Natural killer cell (primary cell): ENCODE results near the gene TACC2. TPM values are rescaled to one million over a fixed set of nuclear protein-coding genes. Genes with fewer than 3 reads are reported as not detected.

Experiments used
- ATAC-seq, 3 donors: fragments of 150-1000 bp in 2 of 3; fragments of 200-7000 bp in 1 of 3; cut with Tn5 transposase; 1 replicate in 1 of 3; 2 replicates in 2 of 3; pipeline ENCODE4 v1.10.0; 2021; ENCODE audit warnings: mild to moderate bottlenecking in 2 of 3, moderate library complexity in 2 of 3
- DNase-seq, 2 donors: peaks; one replicate each; pipeline versions ENCODE4 v3.0.0 to v3.0.0-alpha.2; 2013 to 2021; ENCODE audit warnings: mixed read lengths in 1 of 2
- H3K27ac ChIP-seq: one replicate; pipeline ENCODE4 v1.5.1; 2013; ENCODE audit warnings: mild to moderate bottlenecking, low read length
- H3K27me3 ChIP-seq: one replicate; pipeline ENCODE4 v1.6.1; 2013; ENCODE audit warnings: low read length; ENCODE audit not compliant: control insufficient read depth, insufficient read depth
- H3K36me3 ChIP-seq: one replicate; pipeline ENCODE4 v1.6.1; 2013; ENCODE audit warnings: low read length; ENCODE audit not compliant: control insufficient read depth, insufficient read depth
- H3K4me1 ChIP-seq: one replicate; pipeline ENCODE4 v1.6.1; 2013; ENCODE audit warnings: low read length; ENCODE audit not compliant: control insufficient read depth, insufficient read depth
- H3K4me3 ChIP-seq: one replicate; pipeline ENCODE4 v1.5.1; 2013; ENCODE audit warnings: low read length
- H3K9me3 ChIP-seq: one replicate; pipeline ENCODE4 v1.6.1; 2013; ENCODE audit warnings: low read length; ENCODE audit not compliant: control insufficient read depth, insufficient read depth
- H3K27ac Mint-ChIP-seq, 2 donors: one replicate each; pipeline ENCODE4 v1.8.0; 2022; ENCODE audit warnings: mild to moderate bottlenecking in 2 of 2, mixed read lengths in 2 of 2, moderate library complexity in 1 of 2
- H3K27me3 Mint-ChIP-seq, 2 donors: one replicate each; pipeline ENCODE4 v1.8.0; 2022; ENCODE audit warnings: low read depth in 2 of 2, mixed read lengths in 2 of 2
- H3K36me3 Mint-ChIP-seq: one replicate; pipeline ENCODE4 v1.8.0; 2022; ENCODE audit warnings: mixed read lengths
- H3K4me1 Mint-ChIP-seq, 2 donors: one replicate each; pipeline ENCODE4 v1.8.0; 2022; ENCODE audit warnings: mixed read lengths in 2 of 2
- H3K4me3 Mint-ChIP-seq: one replicate; pipeline ENCODE4 v1.8.0; 2022; ENCODE audit warnings: mild to moderate bottlenecking, moderate library complexity, mixed read lengths
- H3K9me3 Mint-ChIP-seq, 2 donors: one replicate each; pipeline ENCODE4 v1.8.0; 2022; ENCODE audit warnings: mixed read lengths in 2 of 2
- WGBS: methylation state at CpG from one replicate; pipeline ENCODE4 v1.1.7; 2013; ENCODE audit warnings: missing lambda C conversion rate; ENCODE audit not compliant: insufficient coverage; 5-methylcytosine and 5-hydroxymethylcytosine counted together
- intact Hi-C: fragments of 100-400 bp; cut with micrococcal nuclease; formaldehyde crosslinking; loops from one replicate; pipeline ENCODE4 v1.14.2; 2022
- total RNA-seq, 4 donors: library from RNA; stranded (reverse); fragments of 120-200 nt in 1 of 4; gene quantifications; one replicate each; pipeline versions ENCODE4 v1.2.3 to v1.2.4, GENCODE V29; 2013 to 2022
- TF ChIP-seq, protein P1 (sequence below): fragments of 200-600 bp; IDR thresholded peaks from one replicate; pipeline ENCODE4 v1.8.0; 2022; ENCODE audit warnings: antibody characterized with exemption

TACC2 gene
- total RNA-seq, 3 donors from 2014 or later (not counting 1 experiment from before 2014, with no cell fraction given) = not detected

DNA sequence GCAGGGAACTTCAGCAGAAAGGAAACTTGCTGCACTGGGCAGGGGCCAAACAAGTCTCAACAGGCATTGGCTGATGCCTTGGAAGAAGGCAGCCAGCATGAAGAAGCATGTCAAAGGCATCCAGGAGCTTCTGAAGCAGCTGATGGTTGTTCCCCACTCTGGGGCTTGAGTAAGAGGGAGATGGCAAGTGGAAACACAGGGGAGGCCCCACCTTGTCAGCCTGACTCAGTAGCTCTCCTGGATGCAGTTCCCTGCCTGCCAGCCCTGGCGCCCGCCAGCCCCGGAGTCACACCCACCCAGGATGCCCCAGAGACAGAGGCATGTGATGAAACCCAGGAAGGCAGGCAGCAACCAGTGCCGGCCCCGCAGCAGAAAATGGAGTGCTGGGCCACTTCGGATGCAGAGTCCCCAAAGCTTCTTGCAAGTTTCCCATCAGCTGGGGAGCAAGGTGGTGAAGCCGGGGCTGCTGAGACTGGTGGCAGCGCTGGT, 96.5 kb downstream of the TACC2 start:
- intact Hi-C loops = no loop called here
- Mint-ChIP-seq H3K9me3 (no peaks in the 10 kb centered on the region), H3K4me1 (no peaks in the 10 kb centered on the region), H3K4me3 (no peak overlapping the region), H3K27me3 (no peaks in the 10 kb centered on the region), H3K36me3 (no peaks in the 10 kb centered on the region), H3K27ac (no peak overlapping the region)
- Histone ChIP-seq H3K27ac (no peak overlapping the region), H3K27me3 (no peaks in the 10 kb centered on the region), H3K4me3 (no peak overlapping the region), H3K36me3 (no peaks in the 10 kb centered on the region), H3K9me3 (no peaks in the 10 kb centered on the region), H3K4me1 (no peaks in the 10 kb centered on the region)
- ATAC-seq (no peak), DNase-seq (no peak)
- TF ChIP-seq, protein P1, sequence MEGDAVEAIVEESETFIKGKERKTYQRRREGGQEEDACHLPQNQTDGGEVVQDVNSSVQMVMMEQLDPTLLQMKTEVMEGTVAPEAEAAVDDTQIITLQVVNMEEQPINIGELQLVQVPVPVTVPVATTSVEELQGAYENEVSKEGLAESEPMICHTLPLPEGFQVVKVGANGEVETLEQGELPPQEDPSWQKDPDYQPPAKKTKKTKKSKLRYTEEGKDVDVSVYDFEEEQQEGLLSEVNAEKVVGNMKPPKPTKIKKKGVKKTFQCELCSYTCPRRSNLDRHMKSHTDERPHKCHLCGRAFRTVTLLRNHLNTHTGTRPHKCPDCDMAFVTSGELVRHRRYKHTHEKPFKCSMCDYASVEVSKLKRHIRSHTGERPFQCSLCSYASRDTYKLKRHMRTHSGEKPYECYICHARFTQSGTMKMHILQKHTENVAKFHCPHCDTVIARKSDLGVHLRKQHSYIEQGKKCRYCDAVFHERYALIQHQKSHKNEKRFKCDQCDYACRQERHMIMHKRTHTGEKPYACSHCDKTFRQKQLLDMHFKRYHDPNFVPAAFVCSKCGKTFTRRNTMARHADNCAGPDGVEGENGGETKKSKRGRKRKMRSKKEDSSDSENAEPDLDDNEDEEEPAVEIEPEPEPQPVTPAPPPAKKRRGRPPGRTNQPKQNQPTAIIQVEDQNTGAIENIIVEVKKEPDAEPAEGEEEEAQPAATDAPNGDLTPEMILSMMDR = no peak
- WGBS = 86% methylated on average over 8 of the region's 8 CpGs

DNA sequence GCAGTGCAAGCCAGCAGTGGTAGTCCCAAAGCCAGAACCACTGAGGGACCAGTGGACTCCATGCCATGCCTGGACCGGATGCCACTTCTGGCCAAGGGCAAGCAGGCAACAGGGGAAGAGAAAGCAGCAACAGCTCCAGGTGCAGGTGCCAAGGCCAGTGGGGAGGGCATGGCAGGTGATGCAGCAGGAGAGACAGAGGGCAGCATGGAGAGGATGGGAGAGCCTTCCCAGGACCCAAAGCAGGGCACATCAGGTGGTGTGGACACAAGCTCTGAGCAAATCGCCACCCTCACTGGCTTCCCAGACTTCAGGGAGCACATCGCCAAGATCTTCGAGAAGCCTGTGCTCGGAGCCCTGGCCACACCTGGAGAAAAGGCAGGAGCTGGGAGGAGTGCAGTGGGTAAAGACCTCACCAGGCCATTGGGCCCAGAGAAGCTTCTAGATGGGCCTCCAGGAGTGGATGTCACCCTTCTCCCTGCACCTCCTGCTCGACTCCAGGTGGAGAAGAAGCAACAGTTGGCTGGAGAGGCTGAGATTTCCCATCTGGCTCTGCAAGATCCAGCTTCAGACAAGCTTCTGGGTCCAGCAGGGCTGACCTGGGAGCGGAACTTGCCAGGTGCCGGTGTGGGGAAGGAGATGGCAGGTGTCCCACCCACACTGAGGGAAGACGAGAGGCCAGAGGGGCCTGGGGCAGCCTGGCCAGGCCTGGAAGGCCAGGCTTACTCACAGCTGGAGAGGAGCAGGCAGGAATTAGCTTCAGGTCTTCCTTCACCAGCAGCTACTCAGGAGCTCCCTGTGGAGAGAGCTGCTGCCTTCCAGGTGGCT, 97.7 kb downstream of the TACC2 start:
- H3K4me1 ChIP-seq = no peaks in the 10 kb centered on the region
- WGBS = 84% methylated on average over 9 of the region's 9 CpGs
- intact Hi-C loops = no loop called here
- H3K9me3 ChIP-seq = no peaks in the 10 kb centered on the region
- H3K36me3 ChIP-seq = no peaks in the 10 kb centered on the region
- Mint-ChIP-seq H3K9me3 (no peaks in the 10 kb centered on the region), H3K36me3 (no peaks in the 10 kb centered on the region), H3K27ac (no peak overlapping the region), H3K4me1 (no peaks in the 10 kb centered on the region), H3K4me3 (no peak overlapping the region), H3K27me3 (no peaks in the 10 kb centered on the region)
- H3K4me3 ChIP-seq = no peak overlapping the region
- H3K27me3 ChIP-seq = no peaks in the 10 kb centered on the region
- TF ChIP-seq, protein P1 = no peak
- no peak for ATAC-seq
- H3K27ac ChIP-seq = no peak overlapping the region
- DNase-seq = no peak

DNA sequence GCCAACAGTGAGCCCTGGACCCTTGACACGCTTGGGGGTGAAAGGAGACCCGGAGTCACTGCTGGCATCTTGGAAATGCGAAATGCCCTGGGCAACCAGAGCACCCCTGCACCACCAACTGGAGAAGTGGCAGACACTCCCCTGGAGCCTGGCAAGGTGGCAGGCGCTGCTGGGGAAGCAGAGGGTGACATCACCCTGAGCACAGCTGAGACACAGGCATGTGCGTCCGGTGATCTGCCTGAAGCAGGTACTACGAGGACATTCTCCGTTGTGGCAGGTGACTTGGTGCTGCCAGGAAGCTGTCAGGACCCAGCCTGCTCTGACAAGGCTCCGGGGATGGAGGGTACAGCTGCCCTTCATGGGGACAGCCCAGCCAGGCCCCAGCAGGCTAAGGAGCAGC, 98.5 kb downstream of the TACC2 start:
- WGBS = 86% methylated on average over 9 of the region's 9 CpGs
- Histone ChIP-seq H3K4me3 (no peak overlapping the region), H3K27ac (no peak overlapping the region), H3K27me3 (no peaks in the 10 kb centered on the region), H3K36me3 (no peaks in the 10 kb centered on the region), H3K4me1 (no peaks in the 10 kb centered on the region), H3K9me3 (no peaks in the 10 kb centered on the region)
- ATAC-seq (no peak), DNase-seq (no peak)
- Mint-ChIP-seq H3K4me1 (no peaks in the 10 kb centered on the region), H3K36me3 (no peaks in the 10 kb centered on the region), H3K27ac (no peak overlapping the region), H3K4me3 (no peak overlapping the region), H3K9me3 (no peaks in the 10 kb centered on the region), H3K27me3 (peaks cover 0 to 5% of the 10 kb centered on the region in 2 donors)
- intact Hi-C loops = no loop called here
- TF ChIP-seq, protein P1 = no peak
